HFF-Myc (cell line): ENCODE results near the gene SLC38A8.

Experiments
- DNase-seq: peaks from one replicate; pipeline ENCODE4 v3.0.0-alpha.2; 2011; ENCODE audit warnings: low read depth; ENCODE audit errors: extremely low read depth
- H3K4me3 ChIP-seq: replicated peaks from 2 replicates; pipeline ENCODE4 v1.5.1; 2011; ENCODE audit warnings: low read depth, mild to moderate bottlenecking, control low read depth, low read length
- CTCF ChIP-seq: IDR thresholded peaks from 2 replicates; pipeline ENCODE4 v1.5.1; 2012; ENCODE audit warnings: mild to moderate bottlenecking, low read depth, low read length, control low read depth; ENCODE audit errors: missing control alignments

SLC38A8 gene

GRCh38 chr16:84042879-84043485 lies 387 bp upstream of the SLC38A8 start:
- DNase-seq, result no peak
- no peak overlapping the region for H3K4me3 ChIP-seq
- no peak for TF ChIP-seq CTCF

- H3K4me3 ChIP-seq, result no peak overlapping the region
- no peak for DNase-seq
- TF ChIP-seq CTCF, result no peak
Measured at GRCh38 chr16:84041881-84042280, 714 bp downstream of the SLC38A8 start.

GRCh38 chr16:84040823-84041820 lies 1.5 kb downstream of the SLC38A8 start:
- H3K4me3 ChIP-seq, result no peak overlapping the region
- peak; percentile 33 for DNase-seq
- TF ChIP-seq CTCF, result no peak

GRCh38 chr16:84040226-84040822 lies 2.3 kb downstream of the SLC38A8 start:
- H3K4me3 ChIP-seq, result no peak overlapping the region
- no peak for TF ChIP-seq CTCF
- no peak for DNase-seq

GRCh38 chr16:84039696-84040095 lies 2.9 kb downstream of the SLC38A8 start:
- TF ChIP-seq CTCF, result no peak
- no peak overlapping the region for H3K4me3 ChIP-seq

GRCh38 chr16:84038469-84038868 lies 4.1 kb downstream of the SLC38A8 start:
- DNase-seq, result no peak
- no peak overlapping the region for H3K4me3 ChIP-seq
- TF ChIP-seq CTCF, result no peak

More at GRCh38 chr16:84039696-84040095, 2.9 kb downstream of the SLC38A8 start:
- no peak for DNase-seq
